Trophoblast cell (in vitro differentiated cells and primary cell): Measurements from ENCODE around the gene ABCA13.

Source experiments
- DNase-seq, 2 donors: peaks; one replicate each; pipeline ENCODE4 v3.0.0-alpha.2; 2016
- H2AFZ ChIP-seq: 2 replicates; pipeline ENCODE4 v1.6.1; 2013; ENCODE audit warnings: low read length, moderate library complexity, mild to moderate bottlenecking; ENCODE audit not compliant: insufficient read depth, poor library complexity
- H2AK5ac ChIP-seq: 2 replicates; pipeline ENCODE4 v1.6.1; 2013; ENCODE audit warnings: mild to moderate bottlenecking, low read length
- H2BK120ac ChIP-seq: 2 replicates; pipeline ENCODE4 v1.6.1; 2013; ENCODE audit warnings: low read length, mild to moderate bottlenecking, moderate library complexity; ENCODE audit not compliant: insufficient read depth, poor library complexity
- H2BK12ac ChIP-seq: 2 replicates; pipeline ENCODE4 v1.6.1; 2013; ENCODE audit warnings: mild to moderate bottlenecking, low read length, moderate library complexity
- H2BK5ac ChIP-seq: 2 replicates; pipeline ENCODE4 v1.6.1; 2013; ENCODE audit warnings: low read length, low read depth, moderate library complexity, mild to moderate bottlenecking; ENCODE audit not compliant: poor library complexity
- H3K14ac ChIP-seq: 2 replicates; pipeline ENCODE4 v1.6.1; 2013; ENCODE audit warnings: mild to moderate bottlenecking, low read length
- H3K18ac ChIP-seq: 2 replicates; pipeline ENCODE4 v1.6.1; 2013; ENCODE audit warnings: mild to moderate bottlenecking, low read length
- H3K23ac ChIP-seq: 2 replicates; pipeline ENCODE4 v1.6.1; 2013; ENCODE audit warnings: low read length
- H3K27ac ChIP-seq: 2 replicates; pipeline ENCODE4 v1.5.1; 2013; ENCODE audit warnings: low read depth, mild to moderate bottlenecking, inconsistent platforms, low read length, moderate library complexity
- H3K27me3 ChIP-seq: 2 replicates; pipeline ENCODE4 v1.6.1; 2013; ENCODE audit warnings: inconsistent platforms, mild to moderate bottlenecking, low read length, moderate library complexity; ENCODE audit not compliant: insufficient read depth
- H3K36me3 ChIP-seq, 2 experiments: 1 replicate in 1 of 2; 2 replicates in 1 of 2; pipeline ENCODE4 v1.6.1; 2013; ENCODE audit warnings: low read length in 2 of 2, mild to moderate bottlenecking in 2 of 2, moderate library complexity in 1 of 2; ENCODE audit not compliant: insufficient read depth in 2 of 2, control insufficient read depth in 1 of 2
- H3K4ac ChIP-seq: 2 replicates; pipeline ENCODE4 v1.6.1; 2013; ENCODE audit warnings: low read depth, mild to moderate bottlenecking, low read length, moderate library complexity
- H3K4me1 ChIP-seq, 2 experiments: 1 replicate in 1 of 2; 2 replicates in 1 of 2; pipeline ENCODE4 v1.6.1; 2013; ENCODE audit warnings: low read length in 2 of 2, mild to moderate bottlenecking in 2 of 2, moderate library complexity in 1 of 2; ENCODE audit not compliant: insufficient read depth in 2 of 2, control insufficient read depth in 1 of 2
- H3K4me2 ChIP-seq: 2 replicates; pipeline ENCODE4 v1.6.1; 2013; ENCODE audit warnings: inconsistent platforms, mild to moderate bottlenecking, low read length, moderate library complexity
- H3K4me3 ChIP-seq: 2 replicates; pipeline ENCODE4 v1.5.1; 2013; ENCODE audit warnings: mild to moderate bottlenecking, low read depth, low read length, inconsistent platforms
- H3K79me1 ChIP-seq: one replicate; pipeline ENCODE4 v1.6.1; 2013; ENCODE audit warnings: low read length
- H3K79me2 ChIP-seq: 2 replicates; pipeline ENCODE4 v1.6.1; 2013; ENCODE audit warnings: low read length, mild to moderate bottlenecking; ENCODE audit not compliant: control insufficient read depth, insufficient read depth, poor library complexity
- H3K9ac ChIP-seq: 2 replicates; pipeline ENCODE4 v1.6.1; 2013; ENCODE audit warnings: mild to moderate bottlenecking, low read length
- H3K9me3 ChIP-seq: 2 replicates; pipeline ENCODE4 v1.6.1; 2013; ENCODE audit warnings: low read depth, mild to moderate bottlenecking, control low read depth, inconsistent platforms, low read length; ENCODE audit not compliant: insufficient read depth
- H4K12ac ChIP-seq: 2 replicates; pipeline ENCODE4 v1.6.1; 2013; ENCODE audit warnings: low read depth, mild to moderate bottlenecking, low read length, moderate library complexity
- H4K8ac ChIP-seq: 2 replicates; pipeline ENCODE4 v1.6.1; 2013; ENCODE audit warnings: low read depth, mild to moderate bottlenecking, low read length, moderate library complexity
- H4K91ac ChIP-seq: one replicate; pipeline ENCODE4 v1.6.1; 2013; ENCODE audit warnings: low read depth, mild to moderate bottlenecking, low read length, moderate library complexity
- WGBS: extraction: QIAGEN DNeasy Blood & Tissue Kit; methylation state at CpG from one replicate; pipeline ENCODE4 v1.1.7; 2013; ENCODE audit warnings: missing lambda C conversion rate; ENCODE audit not compliant: insufficient read length, insufficient coverage; ENCODE audit errors: extremely low coverage; 5-methylcytosine and 5-hydroxymethylcytosine counted together

The ABCA13 gene

DNA sequence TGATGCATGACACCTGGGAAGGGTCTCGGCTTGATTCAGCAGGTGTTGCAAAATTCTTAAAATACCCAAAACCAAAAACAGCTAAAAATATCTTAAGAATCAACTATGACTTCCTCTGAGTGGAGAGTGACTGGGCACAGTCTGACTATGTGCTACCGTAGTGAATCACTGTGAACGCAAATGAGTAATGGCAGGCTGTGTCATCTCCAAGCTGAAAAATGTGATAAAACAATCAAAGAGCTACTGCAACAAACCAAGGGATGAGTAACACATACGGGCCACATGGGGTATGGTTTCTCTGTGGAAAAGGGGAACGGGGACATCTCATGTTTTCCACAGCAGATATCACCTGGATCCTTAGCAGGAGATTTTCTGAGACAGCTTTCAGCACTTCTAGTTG is 127.5 kb downstream of the ABCA13 start:
- Histone ChIP-seq H3K23ac (no peak overlapping the region), H3K18ac (no peak overlapping the region), H2BK5ac (no peak overlapping the region), H3K9ac (no peak overlapping the region), H3K27me3 (no peaks in the 10 kb centered on the region), H4K12ac (no peak overlapping the region), H3K79me1 (no peaks in the 10 kb centered on the region), H2AFZ (no peak overlapping the region), H2BK12ac (no peak overlapping the region), H3K4me3 (no peak overlapping the region), H2AK5ac (no peak overlapping the region), H3K4me1 (no peaks in the 10 kb centered on the region), H3K4me2 (no peak overlapping the region), H4K8ac (no peak overlapping the region), H3K9me3 (no peaks in the 10 kb centered on the region), H3K4ac (no peak overlapping the region), H3K14ac (no peak overlapping the region), H2BK120ac (no peak overlapping the region), H4K91ac (no peak overlapping the region), H3K36me3 (no peaks in the 10 kb centered on the region), H3K27ac (no peak overlapping the region), H3K79me2 (no peaks in the 10 kb centered on the region)
- DNase-seq: peak in 1 of 2 donors; percentile 9
- no CpG with 5 or more reads among the region's 5 CpGs for WGBS

DNA sequence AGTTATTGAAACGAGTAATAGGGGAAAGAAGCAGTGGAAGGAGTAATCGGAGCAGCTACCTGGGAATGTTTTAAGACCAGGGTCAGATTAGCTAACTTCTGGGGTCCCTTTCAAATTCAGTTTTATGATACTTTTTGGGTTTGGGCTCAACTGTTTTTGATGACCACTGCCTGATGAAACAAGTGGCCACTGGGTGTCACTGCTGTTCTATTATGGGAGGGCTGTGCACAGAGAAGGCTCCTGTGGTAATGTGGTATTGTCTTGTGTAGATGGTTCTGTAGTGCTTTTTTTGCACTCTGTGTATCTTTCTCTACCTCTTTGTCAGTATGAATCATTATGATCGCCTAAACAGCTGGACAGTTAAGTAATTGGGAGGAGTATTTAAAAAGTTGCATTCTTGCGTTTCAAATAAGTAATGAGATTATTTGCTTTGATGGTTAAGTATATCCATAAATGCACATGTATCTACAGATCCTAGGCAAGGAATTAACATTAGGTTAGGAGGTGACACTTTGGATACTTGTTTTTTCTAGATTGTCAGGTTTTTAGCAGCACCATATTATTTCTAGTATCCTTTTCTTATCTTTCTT is 128.4 kb downstream of the ABCA13 start:
- Histone ChIP-seq H2AFZ (no peak overlapping the region), H3K36me3 (no peaks in the 10 kb centered on the region)
- no CpG with 5 or more reads among the region's 4 CpGs for WGBS

DNA sequence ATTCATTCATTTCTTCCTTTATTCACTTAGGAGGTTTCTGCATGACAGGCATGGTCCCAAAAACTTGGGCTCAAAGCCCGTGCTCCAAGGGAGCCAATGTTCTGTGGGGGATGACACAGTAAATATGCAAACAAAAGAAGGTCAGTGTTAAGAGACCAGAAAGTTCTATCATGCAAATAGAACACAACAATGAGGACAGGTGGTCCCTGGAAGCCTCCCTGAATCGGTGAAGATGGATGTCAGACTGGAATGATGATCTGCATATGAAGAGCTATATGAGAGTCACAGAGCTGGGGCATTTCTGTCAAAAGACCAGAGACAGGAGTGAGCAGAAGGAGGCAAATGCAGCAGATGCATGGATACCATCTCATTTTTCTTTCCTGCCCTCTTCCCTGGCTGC is 129.0 kb downstream of the ABCA13 start:
- Histone ChIP-seq H2AK5ac (no peak overlapping the region), H3K27me3 (no peaks in the 10 kb centered on the region), H4K8ac (no peak overlapping the region), H2BK120ac (no peak overlapping the region), H3K9me3 (no peaks in the 10 kb centered on the region), H3K4me2 (no peak overlapping the region), H3K79me2 (no peaks in the 10 kb centered on the region), H4K91ac (no peak overlapping the region), H3K9ac (no peak overlapping the region), H4K12ac (no peak overlapping the region), H2BK12ac (no peak overlapping the region), H3K4me1 (no peaks in the 10 kb centered on the region), H3K4me3 (no peak overlapping the region), H3K4ac (no peak overlapping the region), H3K18ac (no peak overlapping the region), H2AFZ (no peak overlapping the region), H3K27ac (no peak overlapping the region), H3K36me3 (no peaks in the 10 kb centered on the region), H2BK5ac (no peak overlapping the region), H3K23ac (no peak overlapping the region), H3K79me1 (no peaks in the 10 kb centered on the region), H3K14ac (no peak overlapping the region)
- DNase-seq: no peak
- no CpG with 5 or more reads among the region's 2 CpGs for WGBS

More for the DNA sequence above, 128.4 kb downstream of the ABCA13 start:
- Histone ChIP-seq H3K4me3 (no peak overlapping the region), H3K27me3 (no peaks in the 10 kb centered on the region), H3K27ac (no peak overlapping the region), H4K8ac (no peak overlapping the region), H4K91ac (no peak overlapping the region), H3K14ac (no peak overlapping the region), H2BK5ac (no peak overlapping the region), H3K9me3 (no peaks in the 10 kb centered on the region), H3K18ac (no peak overlapping the region), H3K9ac (no peak overlapping the region), H2AK5ac (no peak overlapping the region), H3K23ac (no peak overlapping the region), H3K79me2 (no peaks in the 10 kb centered on the region), H2BK12ac (no peak overlapping the region), H3K4me1 (no peaks in the 10 kb centered on the region), H3K4ac (no peak overlapping the region), H2BK120ac (no peak overlapping the region), H3K79me1 (no peaks in the 10 kb centered on the region), H3K4me2 (no peak overlapping the region), H4K12ac (no peak overlapping the region)
- peak; percentile 12 to 65 for DNase-seq

DNA sequence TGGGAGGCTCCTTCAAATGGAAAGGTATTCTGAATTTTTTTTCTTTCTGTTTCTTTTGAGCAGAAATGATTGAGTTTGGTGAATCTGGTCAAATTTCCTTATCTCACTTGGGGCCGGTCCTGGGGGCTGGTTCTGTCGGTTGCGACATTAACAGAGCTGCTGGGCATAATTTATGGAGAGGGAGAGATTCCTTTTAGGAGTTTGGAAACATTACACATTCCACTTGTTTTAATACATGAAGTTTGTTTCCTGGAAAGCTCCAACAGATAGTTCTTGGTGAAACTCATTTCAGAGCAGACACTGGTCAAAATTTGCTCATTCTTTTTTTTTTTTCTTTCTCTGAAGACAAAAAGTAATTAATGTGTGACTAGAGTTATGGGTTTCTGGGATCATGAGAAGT is 129.9 kb downstream of the ABCA13 start:
- H3K36me3 ChIP-seq: no peaks in the 10 kb centered on the region
- no peak overlapping the region for H3K9ac ChIP-seq
- no peak overlapping the region for H2BK5ac ChIP-seq
- H3K14ac ChIP-seq: no peak overlapping the region
- no peaks in the 10 kb centered on the region for H3K27me3 ChIP-seq
- H2AK5ac ChIP-seq: no peak overlapping the region
- H2BK12ac ChIP-seq: no peak overlapping the region
- H3K79me2 ChIP-seq: no peaks in the 10 kb centered on the region
- H4K12ac ChIP-seq: no peak overlapping the region
- H3K9me3 ChIP-seq: no peaks in the 10 kb centered on the region
- no peak overlapping the region for H3K4ac ChIP-seq
- no peak overlapping the region for H4K91ac ChIP-seq
- no peak overlapping the region for H2BK120ac ChIP-seq
- no peaks in the 10 kb centered on the region for H3K4me1 ChIP-seq
- H3K23ac ChIP-seq: no peak overlapping the region
- DNase-seq: peak in 1 of 2 donors; percentile 2
- no peak overlapping the region for H3K18ac ChIP-seq
- no peak overlapping the region for H2AFZ ChIP-seq
- WGBS: no CpG with 5 or more reads among the region's 3 CpGs
- H3K4me2 ChIP-seq: no peak overlapping the region
- no peak overlapping the region for H3K4me3 ChIP-seq
- no peak overlapping the region for H3K27ac ChIP-seq
- H4K8ac ChIP-seq: no peak overlapping the region
- H3K79me1 ChIP-seq: no peaks in the 10 kb centered on the region
